ENCODE results near the gene PRKCB.

- TF ChIP-seq, protein P1, sequence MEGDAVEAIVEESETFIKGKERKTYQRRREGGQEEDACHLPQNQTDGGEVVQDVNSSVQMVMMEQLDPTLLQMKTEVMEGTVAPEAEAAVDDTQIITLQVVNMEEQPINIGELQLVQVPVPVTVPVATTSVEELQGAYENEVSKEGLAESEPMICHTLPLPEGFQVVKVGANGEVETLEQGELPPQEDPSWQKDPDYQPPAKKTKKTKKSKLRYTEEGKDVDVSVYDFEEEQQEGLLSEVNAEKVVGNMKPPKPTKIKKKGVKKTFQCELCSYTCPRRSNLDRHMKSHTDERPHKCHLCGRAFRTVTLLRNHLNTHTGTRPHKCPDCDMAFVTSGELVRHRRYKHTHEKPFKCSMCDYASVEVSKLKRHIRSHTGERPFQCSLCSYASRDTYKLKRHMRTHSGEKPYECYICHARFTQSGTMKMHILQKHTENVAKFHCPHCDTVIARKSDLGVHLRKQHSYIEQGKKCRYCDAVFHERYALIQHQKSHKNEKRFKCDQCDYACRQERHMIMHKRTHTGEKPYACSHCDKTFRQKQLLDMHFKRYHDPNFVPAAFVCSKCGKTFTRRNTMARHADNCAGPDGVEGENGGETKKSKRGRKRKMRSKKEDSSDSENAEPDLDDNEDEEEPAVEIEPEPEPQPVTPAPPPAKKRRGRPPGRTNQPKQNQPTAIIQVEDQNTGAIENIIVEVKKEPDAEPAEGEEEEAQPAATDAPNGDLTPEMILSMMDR (IDR thresholded peaks at IDR 0.05 in 2 of 3, conservative IDR thresholded peaks at IDR 0.05 in 1 of 3; ENCODE audit: borderline replicate concordance in 1 of 3, insufficient read depth in 1 of 3, low read depth in 2 of 3, low read length in 2 of 3) = no peak
- TF ChIP-seq EZH2phosphoT487 (IDR thresholded peaks at IDR 0.05; ENCODE audit: borderline replicate concordance) (no peak), EZH2 (IDR thresholded peaks at IDR 0.05) (no peak), POLR2A (IDR thresholded peaks at IDR 0.05; ENCODE audit: borderline replicate concordance, extremely low read depth, insufficient read depth, insufficient read length) (no peak), POLR2AphosphoS5 (IDR thresholded peaks at IDR 0.05; ENCODE audit: low read depth, low read length) (no peak)
- TF ChIP-seq, protein P2, sequence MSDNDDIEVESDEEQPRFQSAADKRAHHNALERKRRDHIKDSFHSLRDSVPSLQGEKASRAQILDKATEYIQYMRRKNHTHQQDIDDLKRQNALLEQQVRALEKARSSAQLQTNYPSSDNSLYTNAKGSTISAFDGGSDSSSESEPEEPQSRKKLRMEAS (IDR thresholded peaks at IDR 0.05) = no peak
- TF ChIP-seq, protein P3, sequence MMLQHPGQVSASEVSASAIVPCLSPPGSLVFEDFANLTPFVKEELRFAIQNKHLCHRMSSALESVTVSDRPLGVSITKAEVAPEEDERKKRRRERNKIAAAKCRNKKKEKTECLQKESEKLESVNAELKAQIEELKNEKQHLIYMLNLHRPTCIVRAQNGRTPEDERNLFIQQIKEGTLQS (IDR thresholded peaks at IDR 0.05) = no peak
Measured at GRCh38 chr16:24051125-24051524, 215.3 kb downstream of the PRKCB start.

All from HCT116 (cell line).